Measurements from ENCODE around the gene KMT2E.

DNA sequence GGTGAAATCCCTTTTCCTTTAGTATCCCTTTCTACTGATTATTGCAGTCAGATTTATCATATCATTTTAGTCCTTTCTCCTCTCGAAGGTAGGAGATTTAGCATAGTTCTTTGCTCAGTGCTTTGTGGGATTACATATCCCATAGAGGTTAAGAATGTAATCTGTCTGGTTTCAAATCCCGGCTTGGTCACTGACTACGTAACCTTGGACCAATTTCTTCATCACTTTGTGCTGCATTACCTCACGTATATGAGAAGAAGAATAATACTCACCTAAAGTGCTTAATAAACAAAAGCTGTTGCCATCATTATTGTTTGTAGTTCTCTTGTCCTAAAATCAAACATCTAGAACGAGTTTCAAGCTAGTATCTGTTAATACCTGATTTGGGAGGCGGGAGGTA, 74.0 kb downstream of the KMT2E start:
- no peak for TF ChIP-seq ZNF8 (CRISPR knock-in tag; IDR thresholded peaks at IDR 0.05)
- no peak for TF ChIP-seq ZFP30 (CRISPR knock-in tag; IDR thresholded peaks at IDR 0.05)
- TF ChIP-seq OSR1 (CRISPR knock-in tag; IDR thresholded peaks at IDR 0.05): no peak
- TF ChIP-seq ZNF70 (CRISPR knock-in tag; IDR thresholded peaks at IDR 0.05): no peak
- no peak for TF ChIP-seq GLIS3 (CRISPR knock-in tag; IDR thresholded peaks at IDR 0.05)
- TF ChIP-seq, protein P1, sequence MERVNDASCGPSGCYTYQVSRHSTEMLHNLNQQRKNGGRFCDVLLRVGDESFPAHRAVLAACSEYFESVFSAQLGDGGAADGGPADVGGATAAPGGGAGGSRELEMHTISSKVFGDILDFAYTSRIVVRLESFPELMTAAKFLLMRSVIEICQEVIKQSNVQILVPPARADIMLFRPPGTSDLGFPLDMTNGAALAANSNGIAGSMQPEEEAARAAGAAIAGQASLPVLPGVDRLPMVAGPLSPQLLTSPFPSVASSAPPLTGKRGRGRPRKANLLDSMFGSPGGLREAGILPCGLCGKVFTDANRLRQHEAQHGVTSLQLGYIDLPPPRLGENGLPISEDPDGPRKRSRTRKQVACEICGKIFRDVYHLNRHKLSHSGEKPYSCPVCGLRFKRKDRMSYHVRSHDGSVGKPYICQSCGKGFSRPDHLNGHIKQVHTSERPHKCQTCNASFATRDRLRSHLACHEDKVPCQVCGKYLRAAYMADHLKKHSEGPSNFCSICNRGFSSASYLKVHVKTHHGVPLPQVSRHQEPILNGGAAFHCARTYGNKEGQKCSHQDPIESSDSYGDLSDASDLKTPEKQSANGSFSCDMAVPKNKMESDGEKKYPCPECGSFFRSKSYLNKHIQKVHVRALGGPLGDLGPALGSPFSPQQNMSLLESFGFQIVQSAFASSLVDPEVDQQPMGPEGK (CRISPR knock-in tag; IDR thresholded peaks at IDR 0.05; ENCODE audit: borderline replicate concordance): no peak
- TF ChIP-seq, protein P2, sequence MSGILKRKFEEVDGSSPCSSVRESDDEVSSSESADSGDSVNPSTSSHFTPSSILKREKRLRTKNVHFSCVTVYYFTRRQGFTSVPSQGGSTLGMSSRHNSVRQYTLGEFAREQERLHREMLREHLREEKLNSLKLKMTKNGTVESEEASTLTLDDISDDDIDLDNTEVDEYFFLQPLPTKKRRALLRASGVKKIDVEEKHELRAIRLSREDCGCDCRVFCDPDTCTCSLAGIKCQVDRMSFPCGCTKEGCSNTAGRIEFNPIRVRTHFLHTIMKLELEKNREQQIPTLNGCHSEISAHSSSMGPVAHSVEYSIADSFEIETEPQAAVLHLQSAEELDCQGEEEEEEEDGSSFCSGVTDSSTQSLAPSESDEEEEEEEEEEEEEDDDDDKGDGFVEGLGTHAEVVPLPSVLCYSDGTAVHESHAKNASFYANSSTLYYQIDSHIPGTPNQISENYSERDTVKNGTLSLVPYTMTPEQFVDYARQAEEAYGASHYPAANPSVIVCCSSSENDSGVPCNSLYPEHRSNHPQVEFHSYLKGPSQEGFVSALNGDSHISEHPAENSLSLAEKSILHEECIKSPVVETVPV (CRISPR knock-in tag; IDR thresholded peaks at IDR 0.05): no peak
- TF ChIP-seq, protein P3, sequence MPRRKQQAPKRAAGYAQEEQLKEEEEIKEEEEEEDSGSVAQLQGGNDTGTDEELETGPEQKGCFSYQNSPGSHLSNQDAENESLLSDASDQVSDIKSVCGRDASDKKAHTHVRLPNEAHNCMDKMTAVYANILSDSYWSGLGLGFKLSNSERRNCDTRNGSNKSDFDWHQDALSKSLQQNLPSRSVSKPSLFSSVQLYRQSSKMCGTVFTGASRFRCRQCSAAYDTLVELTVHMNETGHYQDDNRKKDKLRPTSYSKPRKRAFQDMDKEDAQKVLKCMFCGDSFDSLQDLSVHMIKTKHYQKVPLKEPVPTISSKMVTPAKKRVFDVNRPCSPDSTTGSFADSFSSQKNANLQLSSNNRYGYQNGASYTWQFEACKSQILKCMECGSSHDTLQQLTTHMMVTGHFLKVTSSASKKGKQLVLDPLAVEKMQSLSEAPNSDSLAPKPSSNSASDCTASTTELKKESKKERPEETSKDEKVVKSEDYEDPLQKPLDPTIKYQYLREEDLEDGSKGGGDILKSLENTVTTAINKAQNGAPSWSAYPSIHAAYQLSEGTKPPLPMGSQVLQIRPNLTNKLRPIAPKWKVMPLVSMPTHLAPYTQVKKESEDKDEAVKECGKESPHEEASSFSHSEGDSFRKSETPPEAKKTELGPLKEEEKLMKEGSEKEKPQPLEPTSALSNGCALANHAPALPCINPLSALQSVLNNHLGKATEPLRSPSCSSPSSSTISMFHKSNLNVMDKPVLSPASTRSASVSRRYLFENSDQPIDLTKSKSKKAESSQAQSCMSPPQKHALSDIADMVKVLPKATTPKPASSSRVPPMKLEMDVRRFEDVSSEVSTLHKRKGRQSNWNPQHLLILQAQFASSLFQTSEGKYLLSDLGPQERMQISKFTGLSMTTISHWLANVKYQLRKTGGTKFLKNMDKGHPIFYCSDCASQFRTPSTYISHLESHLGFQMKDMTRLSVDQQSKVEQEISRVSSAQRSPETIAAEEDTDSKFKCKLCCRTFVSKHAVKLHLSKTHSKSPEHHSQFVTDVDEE (CRISPR knock-in tag; IDR thresholded peaks at IDR 0.05): no peak
- TF ChIP-seq ESRRG (CRISPR knock-in tag; IDR thresholded peaks at IDR 0.05): no peak
- no peak for TF ChIP-seq PPARA (CRISPR knock-in tag; IDR thresholded peaks at IDR 0.05; ENCODE audit: borderline replicate concordance)

Data from SK-N-SH treated with all-trans-retinoic acid at 6 μM for 48 hours (cell line).